HepG2 (cell line): ENCODE measurements around the gene BBLN. TPM values are rescaled to one million over a fixed set of nuclear protein-coding genes. Genes with fewer than 3 reads are reported as not detected.
A peak's percentile ranks its signal among the peaks of the same experiment; 100 is the strongest.

Source experiments
- DNMT1 ChIP-seq: sonication (generic); formaldehyde crosslinking; IDR thresholded peaks from 2 replicates; pipeline ENCODE4 v1.5.1; 2020; ENCODE audit warnings: mild to moderate bottlenecking, missing genetic modification reagents
- MATR3 ChIP-seq: sonication (generic); formaldehyde crosslinking; IDR thresholded peaks from 2 replicates; pipeline ENCODE4 v1.4.0; 2020; ENCODE audit warnings: missing genetic modification reagents
- NFE2L2 ChIP-seq: fragments of 150-350 bp; IDR thresholded peaks from 2 replicates; pipeline ENCODE4 v1.6.1; 2014; ENCODE audit warnings: low read length
- PITX1 ChIP-seq: sonication (generic); formaldehyde crosslinking; IDR thresholded peaks from 2 replicates; pipeline ENCODE4 v1.5.1; 2020; ENCODE audit warnings: mild to moderate bottlenecking, missing genetic modification reagents
- U2AF1 ChIP-seq: fragments of 200-400 bp; formaldehyde crosslinking; optimal IDR thresholded peaks from 2 replicates; pipeline ENCODE3; 2017; ENCODE audit warnings: mild to moderate bottlenecking, low read depth, low read length
- ZBTB38 ChIP-seq: sonication (generic); formaldehyde crosslinking; IDR thresholded peaks from 2 replicates; pipeline ENCODE4 v1.5.1; 2020; ENCODE audit warnings: mild to moderate bottlenecking, missing genetic modification reagents
- ZFP36L2 ChIP-seq: sonication (generic); formaldehyde crosslinking; IDR thresholded peaks from 2 replicates; pipeline ENCODE4 v1.4.0; 2020; ENCODE audit warnings: missing genetic modification reagents
- ZIK1 ChIP-seq: sonication (generic); formaldehyde crosslinking; IDR thresholded peaks from 2 replicates; pipeline ENCODE4 v1.5.0; 2020; ENCODE audit warnings: mild to moderate bottlenecking, low read depth, missing genetic modification reagents, borderline replicate concordance
- ZSCAN31 ChIP-seq: sonication (generic); formaldehyde crosslinking; IDR thresholded peaks from 2 replicates; pipeline ENCODE4 v1.5.0; 2020; ENCODE audit warnings: low read depth, mild to moderate bottlenecking, missing genetic modification reagents
- polyA plus RNA-seq, 8 experiments: library from polyadenylated mRNA; depleted of rRNA in 3 of 8; stranded (reverse) in 7 of 8; unstranded in 1 of 8; fragments of >200 nt; fragmentation: Illumina TruSeq in 4 of 8; extraction: Trizol in 4 of 8; gene quantifications; 2 replicates each; pipeline versions ENCODE4 v1.2.1 to v1.2.3, GENCODE V29; 2011 to 2016; ENCODE audit warnings: low read depth in 4 of 8, missing spikeins in 1 of 8, mixed read lengths in 1 of 8; ENCODE audit not compliant: insufficient read depth in 1 of 8
- total RNA-seq, 5 experiments: library from RNA; depleted of rRNA; stranded (reverse); fragments of >200 nt; fragmentation: Illumina TruSeq; extraction: Trizol; gene quantifications; 2 replicates each; pipeline ENCODE4 v1.2.3, GENCODE V29; 2016; ENCODE audit warnings: low read depth in 1 of 5
- TF ChIP-seq, protein P1 (sequence below): sonication (generic); formaldehyde crosslinking; IDR thresholded peaks from 2 replicates; pipeline ENCODE4 v1.9.0; 2022; ENCODE audit warnings: low read depth, missing genetic modification reagents
- TF ChIP-seq, protein P2 (sequence below): sonication (generic); formaldehyde crosslinking; IDR thresholded peaks from 2 replicates; pipeline ENCODE4 v1.8.0; 2022; ENCODE audit warnings: mild to moderate bottlenecking, missing genetic modification reagents, moderate library complexity

Gene BBLN
- total and polyA plus RNA-seq, 2 of the 13 experiments (the other 11 are each of a cell fraction or from before 2014, with no cell fraction given), result 27.6 to 33.1 TPM

GRCh38 chr9:128114326-128115186 lies 45.5 kb upstream of the BBLN start (continued):
- TF ChIP-seq ZSCAN31 (CRISPR knock-in tag), result no peak
- peak; percentile 71; the same call in 1 of the 2 replicates for TF ChIP-seq ZBTB38 (CRISPR knock-in tag)
- TF ChIP-seq, protein P1, sequence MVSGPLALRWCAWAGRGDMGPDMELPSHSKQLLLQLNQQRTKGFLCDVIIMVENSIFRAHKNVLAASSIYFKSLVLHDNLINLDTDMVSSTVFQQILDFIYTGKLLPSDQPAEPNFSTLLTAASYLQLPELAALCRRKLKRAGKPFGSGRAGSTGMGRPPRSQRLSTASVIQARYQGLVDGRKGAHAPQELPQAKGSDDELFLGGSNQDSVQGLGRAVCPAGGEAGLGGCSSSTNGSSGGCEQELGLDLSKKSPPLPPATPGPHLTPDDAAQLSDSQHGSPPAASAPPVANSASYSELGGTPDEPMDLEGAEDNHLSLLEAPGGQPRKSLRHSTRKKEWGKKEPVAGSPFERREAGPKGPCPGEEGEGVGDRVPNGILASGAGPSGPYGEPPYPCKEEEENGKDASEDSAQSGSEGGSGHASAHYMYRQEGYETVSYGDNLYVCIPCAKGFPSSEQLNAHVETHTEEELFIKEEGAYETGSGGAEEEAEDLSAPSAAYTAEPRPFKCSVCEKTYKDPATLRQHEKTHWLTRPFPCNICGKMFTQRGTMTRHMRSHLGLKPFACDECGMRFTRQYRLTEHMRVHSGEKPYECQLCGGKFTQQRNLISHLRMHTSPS (CRISPR knock-in tag), result no peak
- no peak for TF ChIP-seq MATR3 (CRISPR knock-in tag)
- TF ChIP-seq PITX1 (CRISPR knock-in tag), result no peak
- 0 out of 2 replicates have a peak, but pooled peaks have one; percentile 25 for TF ChIP-seq DNMT1
- TF ChIP-seq, protein P2, sequence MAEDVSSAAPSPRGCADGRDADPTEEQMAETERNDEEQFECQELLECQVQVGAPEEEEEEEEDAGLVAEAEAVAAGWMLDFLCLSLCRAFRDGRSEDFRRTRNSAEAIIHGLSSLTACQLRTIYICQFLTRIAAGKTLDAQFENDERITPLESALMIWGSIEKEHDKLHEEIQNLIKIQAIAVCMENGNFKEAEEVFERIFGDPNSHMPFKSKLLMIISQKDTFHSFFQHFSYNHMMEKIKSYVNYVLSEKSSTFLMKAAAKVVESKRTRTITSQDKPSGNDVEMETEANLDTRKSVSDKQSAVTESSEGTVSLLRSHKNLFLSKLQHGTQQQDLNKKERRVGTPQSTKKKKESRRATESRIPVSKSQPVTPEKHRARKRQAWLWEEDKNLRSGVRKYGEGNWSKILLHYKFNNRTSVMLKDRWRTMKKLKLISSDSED (CRISPR knock-in tag), result 0 out of 2 replicates have a peak, but pooled peaks have one; percentile 49
- no peak for TF ChIP-seq NFE2L2
- TF ChIP-seq ZFP36L2 (CRISPR knock-in tag), result no peak
- TF ChIP-seq U2AF1, result peak; percentile 27
- TF ChIP-seq ZIK1 (CRISPR knock-in tag), result 0 out of 2 replicates have a peak, but pooled peaks have one; percentile 10
